Endothelial cell of umbilical vein (primary cell): ENCODE data around the gene RNPEPL1.

ENCODE experiments used
- CTCF ChIP-seq, 2 donors: IDR thresholded peaks; 1 replicate in 1 of 2; 2 replicates in 1 of 2; pipeline ENCODE4 v1.5.1; 2011; ENCODE audit warnings: low read length in 2 of 2, mild to moderate bottlenecking in 2 of 2, moderate library complexity in 2 of 2, control low read depth in 1 of 2, inconsistent platforms in 1 of 2, low read depth in 1 of 2; ENCODE audit not compliant: insufficient read depth in 1 of 2; ENCODE audit errors: extremely low read depth in 1 of 2
- EZH2 ChIP-seq: IDR thresholded peaks from 2 replicates; pipeline ENCODE4 v1.6.1; 2012; ENCODE audit warnings: borderline replicate concordance, low read depth, mild to moderate bottlenecking, moderate library complexity, low read length, inconsistent platforms; ENCODE audit not compliant: severe bottlenecking
- JUN ChIP-seq: IDR thresholded peaks from 2 replicates; pipeline ENCODE4 v1.6.1; 2011; ENCODE audit warnings: borderline replicate concordance, low read depth; ENCODE audit not compliant: insufficient read length, insufficient read depth
- MAX ChIP-seq: IDR thresholded peaks from 2 replicates; pipeline ENCODE4 v1.6.1; 2011; ENCODE audit not compliant: insufficient read depth, insufficient read length
- MYC ChIP-seq: IDR thresholded peaks from one replicate; pipeline ENCODE4 v1.6.1; 2011; ENCODE audit warnings: mild to moderate bottlenecking, low read depth, low read length
- POLR2A ChIP-seq: IDR thresholded peaks from 2 replicates; pipeline ENCODE4 v1.6.1; 2012; ENCODE audit warnings: low read depth, mild to moderate bottlenecking, control low read depth, low read length
- POLR2AphosphoS5 ChIP-seq: IDR thresholded peaks from 2 replicates; pipeline ENCODE4 v1.6.1; 2012; ENCODE audit warnings: low read depth, mild to moderate bottlenecking, control low read depth, low read length, moderate library complexity; ENCODE audit not compliant: insufficient read depth

GRCh38 chr2:240618776-240619175 is 50.5 kb downstream of the RNPEPL1 start:
- TF ChIP-seq EZH2: no peak
- no peak for TF ChIP-seq CTCF (IDR thresholded peaks at IDR 0.05; ENCODE audit: extremely low read depth in 1 of 2, insufficient read depth in 1 of 2, low read depth in 1 of 2, low read length in 2 of 2)
- TF ChIP-seq POLR2AphosphoS5: no peak
- TF ChIP-seq MAX: no peak
- TF ChIP-seq POLR2A: no peak
- TF ChIP-seq MYC: no peak
- TF ChIP-seq JUN: no peak
